GM10266 (cell line): Measurements from ENCODE around the gene TTLL11.

ENCODE experiments used
- DNase-seq: peaks from one replicate; pipeline ENCODE4 v3.0.0; 2012; ENCODE audit errors: extremely low spot score
- CTCF ChIP-seq: IDR thresholded peaks from 2 replicates; pipeline ENCODE4 v1.5.1; 2012; ENCODE audit warnings: mild to moderate bottlenecking, low read depth; ENCODE audit not compliant: control insufficient read depth, insufficient read depth; ENCODE audit errors: missing control alignments

TTLL11 gene

GRCh38 chr9:121947775-121948174 is 145.3 kb downstream of the TTLL11 start:
- no peak for TF ChIP-seq CTCF
- no peak for DNase-seq

- TF ChIP-seq CTCF = no peak
- DNase-seq = no peak
Measured at GRCh38 chr9:121946465-121946864, 146.6 kb downstream of the TTLL11 start.

GRCh38 chr9:121945849-121946248 is 147.3 kb downstream of the TTLL11 start:
- no peak for DNase-seq
- no peak for TF ChIP-seq CTCF

- no peak for TF ChIP-seq CTCF
- no peak for DNase-seq
Measured at GRCh38 chr9:121945281-121945680, 147.8 kb downstream of the TTLL11 start.

- no peak for TF ChIP-seq CTCF
Measured at GRCh38 chr9:121944711-121945191, 148.4 kb downstream of the TTLL11 start.

GRCh38 chr9:121943463-121943862 is 149.6 kb downstream of the TTLL11 start:
- no peak for DNase-seq
- no peak for TF ChIP-seq CTCF

More at GRCh38 chr9:121944711-121945191, 148.4 kb downstream of the TTLL11 start:
- DNase-seq = no peak

GRCh38 chr9:121942866-121943382 is 150.2 kb downstream of the TTLL11 start:
- DNase-seq = no peak
- no peak for TF ChIP-seq CTCF
